ENCODE measurements around the gene NUPR1. TPM values are rescaled to one million over a fixed set of nuclear protein-coding genes. Genes with fewer than 3 reads are reported as not detected.

Gene NUPR1
- polyA plus RNA-seq (2012; ENCODE audit: insufficient read depth, insufficient read length, low read depth): 72.0 TPM

- Histone ChIP-seq H3K4me1 (no peaks in the 10 kb centered on the region), H3K4me3 (ENCODE audit: low read depth, low read length) (no peak within 1 kb of the TSS), H3K36me3 (no peaks in the 10 kb centered on the region), H3K27me3 (no peaks in the 10 kb centered on the region), H3K9me3 (no peaks in the 10 kb centered on the region)
- DNase-seq: no peak
- TF ChIP-seq CTCF (IDR thresholded peaks at IDR 0.05; ENCODE audit: low read depth, low read length): no peak
These were observed at the start of gene NUPR1 for GRCh38 chr16:28538733-28539596. NUPR1 (minus strand) TSS chr16:28538974; CDS start chr16:28538907, 67 bp downstream.

GRCh38 chr16:28587386-28587785 is 48.6 kb upstream of the NUPR1 start:
- no peak for TF ChIP-seq CTCF (IDR thresholded peaks at IDR 0.05; ENCODE audit: low read depth, low read length)
- no peaks in the 10 kb centered on the region for H3K4me1 ChIP-seq
- DNase-seq: no peak
- H3K36me3 ChIP-seq: peaks cover 25% of the 10 kb centered on the region
- no peaks in the 10 kb centered on the region for H3K9me3 ChIP-seq
- H3K27me3 ChIP-seq: no peaks in the 10 kb centered on the region
- no peak overlapping the region for H3K4me3 ChIP-seq (ENCODE audit: low read depth, low read length)

- no peak for TF ChIP-seq CTCF (IDR thresholded peaks at IDR 0.05; ENCODE audit: low read depth, low read length)
- H3K36me3 ChIP-seq: peaks cover 25% of the 10 kb centered on the region
These were observed 47.7 kb upstream of the NUPR1 start for GRCh38 chr16:28586466-28586865.

GRCh38 chr16:28585674-28586073 is 46.9 kb upstream of the NUPR1 start:
- Histone ChIP-seq H3K4me1 (no peaks in the 10 kb centered on the region), H3K27me3 (no peaks in the 10 kb centered on the region), H3K9me3 (no peaks in the 10 kb centered on the region), H3K4me3 (ENCODE audit: low read depth, low read length) (no peak overlapping the region), H3K36me3 (peaks cover 26% of the 10 kb centered on the region)
- no peak for TF ChIP-seq CTCF (IDR thresholded peaks at IDR 0.05; ENCODE audit: low read depth, low read length)
- no peak for DNase-seq

More at GRCh38 chr16:28586466-28586865, 47.7 kb upstream of the NUPR1 start:
- Histone ChIP-seq H3K27me3 (no peaks in the 10 kb centered on the region), H3K4me3 (ENCODE audit: low read depth, low read length) (no peak overlapping the region), H3K9me3 (no peaks in the 10 kb centered on the region), H3K4me1 (no peaks in the 10 kb centered on the region)
- DNase-seq: no peak

GRCh38 chr16:28580726-28581315 is 42.0 kb upstream of the NUPR1 start:
- no peaks in the 10 kb centered on the region for H3K9me3 ChIP-seq
- H3K4me1 ChIP-seq: no peaks in the 10 kb centered on the region
- H3K36me3 ChIP-seq: peaks cover 21% of the 10 kb centered on the region
- H3K27me3 ChIP-seq: no peaks in the 10 kb centered on the region
- DNase-seq: no peak
- TF ChIP-seq CTCF (IDR thresholded peaks at IDR 0.05; ENCODE audit: low read depth, low read length): no peak
- H3K4me3 ChIP-seq (ENCODE audit: low read depth, low read length): no peak overlapping the region
